Midbrain (tissue), 1 donor: ENCODE measurements around the gene TBKBP1.

Experiments used
- DNase-seq: peaks from one replicate; lab custom pipeline; 2025; lab: John Stamatoyannopoulos, UW

Gene TBKBP1

GRCh38 chr17:47715669-47716325, 21.8 kb downstream of the TBKBP1 start:
- no peak for DNase-seq

GRCh38 chr17:47716375-47716774, 22.4 kb downstream of the TBKBP1 start:
- DNase-seq = no peak

- no peak for DNase-seq
Observed at GRCh38 chr17:47717261-47717697, 23.3 kb downstream of the TBKBP1 start.

GRCh38 chr17:47717979-47718621, 24.1 kb downstream of the TBKBP1 start:
- DNase-seq = no peak

- DNase-seq = no peak
Observed at GRCh38 chr17:47718634-47719405, 24.9 kb downstream of the TBKBP1 start.

GRCh38 chr17:47719411-47720152, 25.6 kb downstream of the TBKBP1 start:
- DNase-seq = no peak

- no peak for DNase-seq
Observed at GRCh38 chr17:47720196-47720595, 26.2 kb downstream of the TBKBP1 start.

- DNase-seq = no peak
Observed at GRCh38 chr17:47720754-47721533, 27.0 kb downstream of the TBKBP1 start.

- no peak for DNase-seq
Observed at GRCh38 chr17:47721725-47722124, 27.8 kb downstream of the TBKBP1 start.

- no peak for DNase-seq
Observed at GRCh38 chr17:47724705-47725104, 30.7 kb downstream of the TBKBP1 start.

- no peak for DNase-seq
Observed at GRCh38 chr17:47725446-47726111, 31.6 kb downstream of the TBKBP1 start.

GRCh38 chr17:47726796-47727703, 33.1 kb downstream of the TBKBP1 start:
- no peak for DNase-seq

GRCh38 chr17:47727704-47728036, 33.7 kb downstream of the TBKBP1 start:
- DNase-seq = no peak

- DNase-seq = no peak
Observed at GRCh38 chr17:47728214-47728877, 34.4 kb downstream of the TBKBP1 start.

- no peak for DNase-seq
Observed at GRCh38 chr17:47729476-47729875, 35.5 kb downstream of the TBKBP1 start.

GRCh38 chr17:47730681-47731080, 36.7 kb downstream of the TBKBP1 start:
- no peak for DNase-seq

- no peak for DNase-seq
Observed at GRCh38 chr17:47731396-47731795, 37.4 kb downstream of the TBKBP1 start.

GRCh38 chr17:47732399-47733046, 38.6 kb downstream of the TBKBP1 start:
- DNase-seq = no peak
